Measurements from ENCODE around the gene STOX2.
"Not testable (repeated sequence)": the region's sequence is repeated elsewhere in the genome, so short reads cannot be mapped to it uniquely, and the experiment has no call there.

STOX2 gene

DNA sequence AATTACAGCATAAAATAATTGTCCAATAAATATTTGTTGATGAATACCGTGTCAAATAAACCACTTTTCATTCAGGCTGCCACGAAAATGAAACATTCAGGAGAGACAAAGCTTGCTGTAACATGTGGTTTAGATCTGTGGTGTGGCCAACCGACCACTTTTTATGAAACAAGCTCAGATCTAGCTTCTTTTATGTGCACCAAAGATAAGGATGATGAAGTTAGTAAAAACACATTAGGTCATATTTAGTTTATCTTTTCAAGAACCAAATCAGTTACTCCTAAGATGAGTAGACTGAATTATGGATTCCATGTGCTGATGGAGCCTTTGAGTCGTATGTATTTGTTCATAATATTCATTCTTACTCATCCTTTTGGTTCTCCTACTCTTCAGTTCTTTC lies 35.8 kb downstream of the STOX2 start:
- Mint-ChIP-seq H3K9me3 (no peaks in the 10 kb centered on the region), H3K4me1 (ENCODE audit: low read depth) (no peaks in the 10 kb centered on the region), H3K4me3 (no peak overlapping the region), H3K36me3 (ENCODE audit: low read depth) (no peaks in the 10 kb centered on the region), H3K27ac (no peak overlapping the region), H3K27me3 (ENCODE audit: low read depth) (peaks cover 22% of the 10 kb centered on the region)

DNA sequence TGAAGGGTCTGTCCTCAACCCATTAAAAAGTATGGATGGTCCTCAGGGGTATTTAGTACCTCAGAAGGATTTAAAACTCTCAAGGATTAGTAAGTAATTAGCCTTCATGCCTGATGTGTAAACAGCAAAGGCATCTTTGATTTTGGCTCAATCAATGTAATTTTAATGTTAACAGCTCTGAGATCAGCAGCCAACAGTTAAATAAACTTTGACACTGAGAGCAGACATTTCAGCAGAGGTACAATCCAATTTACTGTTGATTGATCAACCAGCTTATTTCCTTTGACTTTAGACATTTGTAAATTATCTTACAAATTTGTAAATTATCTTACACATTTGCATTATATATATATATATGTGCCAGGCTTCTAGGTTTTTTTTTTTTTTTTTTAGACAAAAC lies 36.9 kb downstream of the STOX2 start:
- Mint-ChIP-seq H3K4me1 (ENCODE audit: low read depth) (no peaks in the 10 kb centered on the region), H3K9me3 (no peaks in the 10 kb centered on the region), H3K27ac (no peak overlapping the region), H3K36me3 (ENCODE audit: low read depth) (no peaks in the 10 kb centered on the region), H3K27me3 (ENCODE audit: low read depth) (peaks cover 18% of the 10 kb centered on the region), H3K4me3 (no peak overlapping the region)

DNA sequence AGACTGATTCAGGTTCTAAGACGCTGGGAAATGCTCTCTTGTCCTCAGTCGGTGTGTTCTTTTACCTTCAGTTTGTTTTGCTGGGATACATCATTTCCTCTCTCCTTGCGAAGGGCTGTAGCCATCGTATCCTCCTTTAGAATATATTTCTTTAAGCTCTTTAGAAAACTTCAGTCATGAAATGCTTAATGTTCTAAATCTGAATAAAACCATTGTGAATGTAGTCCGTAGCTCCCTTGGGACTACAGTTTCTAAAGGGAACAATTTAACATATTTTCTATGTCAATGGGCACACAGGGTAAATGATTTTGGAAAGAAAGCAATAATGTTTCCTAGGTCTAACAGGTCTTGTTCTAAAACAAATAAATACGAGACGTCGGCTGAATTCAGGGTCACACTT lies 40.6 kb downstream of the STOX2 start:
- peaks cover 18% of the 10 kb centered on the region for H3K27me3 Mint-ChIP-seq (ENCODE audit: low read depth)
- no peaks in the 10 kb centered on the region for H3K4me1 Mint-ChIP-seq (ENCODE audit: low read depth)
- no peaks in the 10 kb centered on the region for H3K36me3 Mint-ChIP-seq (ENCODE audit: low read depth)
- no peaks in the 10 kb centered on the region for H3K9me3 Mint-ChIP-seq
- no peak overlapping the region for H3K27ac Mint-ChIP-seq
- no peak overlapping the region for H3K4me3 Mint-ChIP-seq

DNA sequence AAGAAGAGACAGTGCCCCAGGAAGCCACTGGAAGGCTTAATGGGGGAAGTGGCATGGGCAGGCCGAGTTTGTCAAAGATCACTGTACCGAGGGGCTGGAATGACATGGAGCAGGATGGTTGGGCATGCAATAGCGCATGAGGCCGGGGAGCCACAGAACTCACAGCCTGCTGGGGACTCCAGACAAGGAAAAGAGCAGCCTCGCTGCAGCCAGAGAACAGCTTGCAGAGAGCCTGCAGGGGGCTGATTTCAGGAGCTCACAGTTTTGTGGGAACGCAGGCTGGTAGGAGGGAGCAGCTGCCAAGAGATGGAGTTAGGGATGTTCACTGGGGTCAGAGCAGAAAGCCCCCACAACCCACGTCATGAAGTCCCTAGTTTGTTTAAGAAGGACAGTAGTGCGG lies 45.4 kb downstream of the STOX2 start:
- Mint-ChIP-seq H3K4me1 (ENCODE audit: low read depth) (no peaks in the 10 kb centered on the region), H3K27ac (no peak overlapping the region), H3K4me3 (no peak overlapping the region), H3K27me3 (ENCODE audit: low read depth) (no peaks in the 10 kb centered on the region), H3K9me3 (no peaks in the 10 kb centered on the region), H3K36me3 (ENCODE audit: low read depth) (no peaks in the 10 kb centered on the region)

DNA sequence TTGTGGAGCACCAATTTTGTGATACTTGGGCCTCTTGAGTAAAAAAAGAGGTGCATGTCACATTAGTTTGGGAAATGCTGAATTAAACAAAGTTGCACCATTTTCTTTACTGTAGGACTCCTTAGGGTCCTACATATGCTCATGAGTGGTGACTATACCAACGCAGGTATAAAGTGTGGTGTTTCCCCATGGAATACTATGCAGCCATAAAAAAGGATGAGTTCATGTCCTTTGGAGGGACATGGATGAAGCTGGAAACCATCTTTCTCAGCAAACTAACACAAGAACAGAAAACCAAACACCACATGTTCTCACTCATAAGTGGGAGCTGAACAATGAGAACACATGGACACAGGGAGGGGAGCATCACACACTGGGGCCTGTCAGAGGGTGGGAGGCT lies 47.5 kb downstream of the STOX2 start:
- H3K27me3 Mint-ChIP-seq (ENCODE audit: low read depth); H3K27ac Mint-ChIP-seq; H3K4me1 Mint-ChIP-seq (ENCODE audit: low read depth); H3K36me3 Mint-ChIP-seq (ENCODE audit: low read depth); H3K9me3 Mint-ChIP-seq; H3K4me3 Mint-ChIP-seq: not testable (repeated sequence)

DNA sequence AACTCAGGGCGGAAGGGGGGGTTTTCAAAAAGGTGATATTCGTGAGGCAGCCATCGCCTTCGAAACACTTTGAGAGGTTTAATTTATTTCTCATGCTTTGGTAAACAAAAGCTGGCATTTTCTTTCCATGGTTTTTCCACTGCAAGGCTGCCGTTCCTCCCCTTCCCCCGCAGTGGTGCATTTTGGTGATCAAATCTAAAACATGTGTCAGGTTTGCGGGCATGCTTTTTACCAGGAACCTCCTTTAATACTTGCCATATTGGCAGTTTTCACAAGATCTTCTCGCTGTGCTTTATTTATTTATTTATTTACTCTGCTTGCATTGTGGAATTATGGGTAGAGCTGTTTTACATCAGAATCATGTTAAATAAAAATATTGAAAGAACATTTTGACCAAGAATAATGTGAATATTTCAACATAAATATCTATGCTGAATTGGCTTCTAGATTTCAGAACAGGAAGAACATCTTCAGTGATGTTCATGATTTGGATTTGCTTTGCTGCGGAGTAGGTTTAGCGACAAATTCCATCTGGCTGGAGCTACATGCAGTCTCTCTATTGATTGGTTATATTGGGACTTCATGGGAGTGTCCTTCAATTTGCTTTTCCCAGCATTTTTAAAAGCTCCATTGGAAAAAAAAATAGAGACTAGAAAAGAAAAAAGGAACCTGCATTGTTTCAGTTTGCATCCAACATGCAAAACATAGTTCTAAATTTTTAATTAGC lies 54.4 kb downstream of the STOX2 start:
- Mint-ChIP-seq H3K4me1 (ENCODE audit: low read depth) (no peaks in the 10 kb centered on the region), H3K27me3 (ENCODE audit: low read depth) (peaks cover 5% of the 10 kb centered on the region), H3K4me3 (no peak overlapping the region), H3K36me3 (ENCODE audit: low read depth) (no peaks in the 10 kb centered on the region), H3K9me3 (no peaks in the 10 kb centered on the region), H3K27ac (no peak overlapping the region)

DNA sequence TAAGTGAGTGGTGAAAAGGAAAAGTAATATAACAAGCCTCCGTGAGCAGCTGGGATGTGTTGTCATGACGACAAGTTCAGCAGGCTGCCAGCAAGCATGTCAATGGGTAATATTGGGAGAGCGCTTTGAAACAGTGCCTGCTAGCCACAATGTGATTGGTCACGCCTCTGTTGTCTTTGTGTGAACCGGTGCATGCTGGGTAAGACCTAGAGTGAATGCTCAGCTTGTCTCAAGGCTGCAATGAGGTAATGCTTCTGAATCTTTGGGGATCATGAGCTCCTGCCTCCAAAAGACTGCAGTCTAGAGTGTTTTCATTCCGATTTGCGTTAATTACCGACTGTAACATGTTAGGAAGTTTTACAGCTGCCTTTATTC lies 54.9 kb downstream of the STOX2 start:
- Mint-ChIP-seq H3K27me3 (ENCODE audit: low read depth) (peaks cover 5% of the 10 kb centered on the region), H3K9me3 (no peaks in the 10 kb centered on the region), H3K4me3 (no peak overlapping the region), H3K36me3 (ENCODE audit: low read depth) (no peaks in the 10 kb centered on the region), H3K4me1 (ENCODE audit: low read depth) (no peaks in the 10 kb centered on the region), H3K27ac (no peak overlapping the region)

DNA sequence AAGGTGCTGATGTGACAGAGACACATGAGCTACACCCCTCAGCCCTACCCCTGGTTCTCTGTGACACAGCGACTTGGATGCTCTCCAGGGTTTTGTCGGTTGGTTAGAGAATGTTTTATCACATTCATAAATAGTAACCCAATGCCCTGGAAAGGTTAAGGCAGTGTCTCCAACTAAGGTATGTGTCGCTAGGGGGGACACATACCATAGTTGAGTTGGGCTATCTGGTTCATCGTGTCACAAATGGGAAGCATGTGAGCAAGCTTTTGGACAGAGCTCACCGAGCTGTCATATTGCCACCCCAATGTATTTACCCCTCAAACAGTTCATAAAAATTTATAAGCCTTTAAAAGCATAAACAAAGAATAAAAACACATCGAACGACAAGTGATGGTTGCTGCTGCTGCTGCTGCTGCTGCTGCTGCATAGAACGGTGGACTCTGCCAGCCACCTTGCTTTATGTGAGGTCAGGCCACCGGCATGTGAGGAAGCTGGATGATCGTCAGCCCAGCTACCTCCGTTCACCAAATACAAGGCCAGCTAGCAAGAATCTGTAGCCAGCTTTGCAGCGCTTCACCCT lies 55.9 kb downstream of the STOX2 start:
- Mint-ChIP-seq H3K9me3 (no peaks in the 10 kb centered on the region), H3K4me1 (ENCODE audit: low read depth) (no peaks in the 10 kb centered on the region), H3K4me3 (no peak overlapping the region), H3K27ac (no peak overlapping the region), H3K36me3 (ENCODE audit: low read depth) (no peaks in the 10 kb centered on the region), H3K27me3 (ENCODE audit: low read depth) (peaks cover 13% of the 10 kb centered on the region)

DNA sequence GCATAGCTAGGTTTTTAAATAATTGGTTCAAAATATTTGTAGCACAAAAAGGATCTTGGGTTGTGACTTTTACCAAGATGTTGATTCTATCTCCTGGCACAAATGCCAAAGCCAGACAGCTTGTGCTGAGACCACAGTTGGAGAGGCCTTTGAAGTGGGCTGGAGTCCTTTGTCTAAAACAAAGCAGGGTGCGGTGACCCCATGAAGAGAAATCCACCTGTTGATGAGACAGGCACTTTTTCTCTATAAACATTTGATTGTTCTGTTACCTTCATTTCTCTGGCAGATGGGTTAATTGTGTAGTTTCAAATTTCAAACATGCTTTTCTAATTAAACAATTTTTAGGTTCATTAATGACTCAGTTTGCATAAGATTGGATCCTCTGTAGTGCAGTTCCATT lies 56.7 kb downstream of the STOX2 start:
- Mint-ChIP-seq H3K4me3 (no peak overlapping the region), H3K4me1 (ENCODE audit: low read depth) (no peaks in the 10 kb centered on the region), H3K27ac (no peak overlapping the region), H3K36me3 (ENCODE audit: low read depth) (no peaks in the 10 kb centered on the region), H3K9me3 (no peaks in the 10 kb centered on the region), H3K27me3 (ENCODE audit: low read depth) (peaks cover 20% of the 10 kb centered on the region)

DNA sequence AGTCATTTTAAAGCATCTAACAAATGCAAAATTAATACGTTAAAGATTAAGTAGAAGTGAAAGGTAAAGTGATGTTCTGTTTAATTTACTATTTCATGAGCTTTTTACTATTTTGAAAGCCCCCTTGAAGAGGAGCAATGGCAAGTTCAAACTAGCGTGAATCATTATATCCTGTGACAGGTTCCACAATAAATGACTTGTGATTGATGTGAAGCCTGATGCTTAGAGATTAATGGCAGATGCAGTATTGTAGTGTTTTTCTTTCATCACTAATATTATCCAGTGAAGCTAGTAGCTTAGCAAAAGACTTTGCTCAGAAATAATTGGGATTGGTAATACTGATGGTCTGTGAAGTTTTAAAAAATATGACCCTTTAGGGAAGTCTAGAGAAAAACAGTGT lies 57.3 kb downstream of the STOX2 start:
- Mint-ChIP-seq H3K9me3 (no peaks in the 10 kb centered on the region), H3K27ac (no peak overlapping the region), H3K36me3 (ENCODE audit: low read depth) (no peaks in the 10 kb centered on the region), H3K27me3 (ENCODE audit: low read depth) (peaks cover 21% of the 10 kb centered on the region), H3K4me1 (ENCODE audit: low read depth) (no peaks in the 10 kb centered on the region), H3K4me3 (no peak overlapping the region)

DNA sequence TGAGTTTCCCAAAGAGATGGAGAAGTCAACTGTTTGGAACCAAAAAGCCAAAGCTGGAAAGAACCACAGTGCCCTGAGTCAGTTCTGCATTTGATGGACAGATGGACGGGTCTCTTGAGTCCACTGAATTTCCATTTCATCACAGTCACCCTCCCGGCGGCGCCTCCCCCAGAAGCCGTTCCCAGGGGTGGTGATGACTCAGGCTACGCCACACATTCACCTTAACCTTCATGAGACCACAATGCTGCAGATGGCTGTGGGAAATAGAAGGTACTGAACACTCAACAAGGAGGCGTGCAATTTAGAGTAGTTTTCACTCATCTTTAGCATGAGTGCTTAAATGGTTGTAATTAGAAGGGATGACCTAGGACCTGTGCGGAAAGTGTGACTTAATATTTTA lies 61.3 kb downstream of the STOX2 start:
- Mint-ChIP-seq H3K27me3 (ENCODE audit: low read depth) (peaks cover 36% of the 10 kb centered on the region), H3K4me1 (ENCODE audit: low read depth) (no peaks in the 10 kb centered on the region), H3K9me3 (no peaks in the 10 kb centered on the region), H3K36me3 (ENCODE audit: low read depth) (no peaks in the 10 kb centered on the region), H3K4me3 (no peak overlapping the region), H3K27ac (no peak overlapping the region)

DNA sequence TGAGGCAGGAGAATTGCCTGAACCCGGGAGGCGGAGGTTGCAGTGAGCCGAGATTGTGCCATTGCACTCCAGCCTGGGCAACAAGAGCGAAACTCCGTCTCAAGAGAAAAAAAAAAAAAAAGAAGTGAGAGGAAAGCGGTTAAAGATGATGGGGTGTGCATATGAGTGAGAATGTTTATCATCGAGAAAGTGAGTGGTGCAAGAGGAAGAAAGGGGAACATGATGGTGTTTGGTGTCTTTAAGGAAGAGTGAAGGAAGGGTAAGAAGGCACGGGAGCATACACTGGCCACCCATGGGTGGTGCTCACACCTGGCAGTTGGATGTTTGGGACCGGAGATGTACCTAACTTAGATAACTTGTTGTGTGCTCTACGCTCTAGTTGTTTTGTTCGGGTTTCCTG lies 62.2 kb downstream of the STOX2 start:
- no peaks in the 10 kb centered on the region for H3K36me3 Mint-ChIP-seq (ENCODE audit: low read depth)
- H3K27me3 Mint-ChIP-seq (ENCODE audit: low read depth), result peaks cover 32% of the 10 kb centered on the region
- no peaks in the 10 kb centered on the region for H3K4me1 Mint-ChIP-seq (ENCODE audit: low read depth)
- H3K9me3 Mint-ChIP-seq, result no peaks in the 10 kb centered on the region
- H3K4me3 Mint-ChIP-seq, result no peak overlapping the region
- no peak overlapping the region for H3K27ac Mint-ChIP-seq

DNA sequence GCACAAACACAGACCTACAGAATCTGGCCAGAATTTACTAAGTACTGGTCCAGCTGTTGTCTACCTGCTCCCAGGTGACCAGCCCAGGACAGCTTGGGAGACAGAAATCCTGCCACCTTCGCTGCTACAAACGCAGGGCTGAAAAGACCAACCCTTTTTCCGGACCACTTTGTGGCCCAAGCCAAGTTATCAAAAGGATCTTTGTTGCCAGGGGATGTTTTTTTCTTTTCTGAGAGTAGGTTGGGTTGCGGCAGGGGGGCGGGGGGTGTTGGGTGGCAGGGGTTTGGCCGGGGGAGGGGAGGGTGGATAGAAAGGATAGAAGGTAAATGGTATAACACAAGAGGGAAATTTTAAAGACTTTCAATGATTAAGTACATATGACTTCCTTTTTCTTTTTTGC lies 63.4 kb downstream of the STOX2 start:
- H3K4me1 Mint-ChIP-seq (ENCODE audit: low read depth), result no peaks in the 10 kb centered on the region
- H3K27ac Mint-ChIP-seq, result no peak overlapping the region

DNA sequence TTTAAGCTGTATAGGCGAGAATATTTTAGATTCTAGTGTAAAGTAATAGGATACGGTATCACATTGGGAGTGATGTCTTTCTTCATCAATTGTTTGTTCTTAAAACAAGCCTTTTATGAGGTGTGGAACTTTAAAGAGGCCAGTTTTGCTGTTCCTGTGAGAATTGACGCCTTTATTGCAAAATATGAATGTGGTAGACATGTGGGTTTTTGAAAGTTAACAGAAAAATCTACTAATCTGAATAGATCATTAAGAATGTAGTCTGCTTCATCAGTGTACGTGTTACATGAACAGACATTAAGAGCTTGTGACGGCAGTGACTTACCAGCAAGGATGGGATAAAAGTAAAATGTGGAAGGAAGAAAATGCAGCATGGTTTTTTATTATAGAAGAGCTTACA lies 63.8 kb downstream of the STOX2 start:
- H3K27ac Mint-ChIP-seq, result no peak overlapping the region
- H3K9me3 Mint-ChIP-seq, result peaks cover 5% of the 10 kb centered on the region
- H3K4me1 Mint-ChIP-seq (ENCODE audit: low read depth), result no peaks in the 10 kb centered on the region
- H3K4me3 Mint-ChIP-seq, result no peak overlapping the region
- no peaks in the 10 kb centered on the region for H3K36me3 Mint-ChIP-seq (ENCODE audit: low read depth)
- peaks cover 32% of the 10 kb centered on the region for H3K27me3 Mint-ChIP-seq (ENCODE audit: low read depth)

More for the DNA sequence above, 63.4 kb downstream of the STOX2 start:
- Mint-ChIP-seq H3K9me3 (peaks cover 5% of the 10 kb centered on the region), H3K27me3 (ENCODE audit: low read depth) (peaks cover 32% of the 10 kb centered on the region), H3K4me3 (no peak overlapping the region), H3K36me3 (ENCODE audit: low read depth) (no peaks in the 10 kb centered on the region)

DNA sequence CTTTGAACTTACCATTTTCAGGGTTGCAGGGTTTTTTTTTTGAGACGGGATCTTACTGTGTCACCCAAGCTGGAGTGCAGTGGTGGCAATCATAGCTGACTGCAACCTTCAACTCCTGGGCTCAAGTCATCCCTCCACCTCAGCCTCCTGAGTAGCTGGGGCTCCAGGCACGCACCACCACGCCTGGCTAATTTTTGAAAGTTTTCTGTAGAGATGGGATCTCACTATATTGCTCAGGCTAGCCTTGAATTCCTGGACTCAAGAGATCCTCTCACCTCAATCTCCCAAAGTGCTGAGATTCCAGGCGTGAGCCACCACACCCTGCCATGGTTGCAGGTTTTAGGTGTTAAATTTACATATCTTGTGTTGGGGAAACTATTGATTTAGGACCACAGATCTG lies 64.5 kb downstream of the STOX2 start:
- H3K27ac Mint-ChIP-seq, result no peak overlapping the region
- peaks cover 11% of the 10 kb centered on the region for H3K9me3 Mint-ChIP-seq
- H3K27me3 Mint-ChIP-seq (ENCODE audit: low read depth), result peaks cover 32% of the 10 kb centered on the region
- no peaks in the 10 kb centered on the region for H3K4me1 Mint-ChIP-seq (ENCODE audit: low read depth)
- H3K4me3 Mint-ChIP-seq, result no peak overlapping the region
- H3K36me3 Mint-ChIP-seq (ENCODE audit: low read depth), result no peaks in the 10 kb centered on the region
